ENCODE data around the gene SSR1. TPM values are rescaled to one million over a fixed set of nuclear protein-coding genes. Genes with fewer than 3 reads are reported as not detected.
"Not testable (repeated sequence)": the region's sequence is repeated elsewhere in the genome, so short reads cannot be mapped to it uniquely, and the experiment has no call there.

The SSR1 gene
- total RNA-seq, 6 donors from 2014 or later = 14.5 to 135 (median 57.7) TPM

- H3K4me1 ChIP-seq = no peaks in the 10 kb centered on the region
- H3K9me3 ChIP-seq = no peaks in the 10 kb centered on the region
- DNase-seq = no peak
- H3K27ac ChIP-seq = no peak overlapping the region
- no peaks in the 10 kb centered on the region for H3K27me3 ChIP-seq
- ATAC-seq (ENCODE audit: low FRiP score in 2 of 2) = no peak
- TF ChIP-seq POLR2AphosphoS5 (IDR thresholded peaks at IDR 0.05) (no peak), EP300 (IDR thresholded peaks at IDR 0.05) (no peak), CTCF (IDR thresholded peaks at IDR 0.05) (no peak), POLR2A (IDR thresholded peaks at IDR 0.05) (no peak)
- no peak overlapping the region for H3K4me3 ChIP-seq
- WGBS, 2 donors = 68 to 79% methylated on average over 3 of the region's 3 CpGs
- no peaks in the 10 kb centered on the region for H3K36me3 ChIP-seq
Observed at GRCh38 chr6:7325750-7326149, 12.8 kb upstream of the SSR1 start.

GRCh38 chr6:7324520-7324919, 11.5 kb upstream of the SSR1 start:
- Histone ChIP-seq H3K9me3 (no peaks in the 10 kb centered on the region), H3K4me3 (no peak overlapping the region), H3K36me3 (no peaks in the 10 kb centered on the region), H3K27ac (no peak overlapping the region), H3K4me1 (no peaks in the 10 kb centered on the region), H3K27me3 (no peaks in the 10 kb centered on the region)
- WGBS, 2 donors = 45 to 63% methylated on average over 7 of the region's 7 CpGs
- ATAC-seq (ENCODE audit: low FRiP score in 2 of 2) (peak; percentile 62 to 88), DNase-seq (peak in 1 of 2 donors; percentile 64)
- TF ChIP-seq EP300 (IDR thresholded peaks at IDR 0.05) = no peak
- TF ChIP-seq CTCF (IDR thresholded peaks at IDR 0.05) = no peak
- TF ChIP-seq POLR2A (IDR thresholded peaks at IDR 0.05) = no peak
- TF ChIP-seq POLR2AphosphoS5 (IDR thresholded peaks at IDR 0.05) = no peak

- Histone ChIP-seq H3K27me3 (no peaks in the 10 kb centered on the region), H3K4me1 (no peaks in the 10 kb centered on the region), H3K27ac (no peak overlapping the region), H3K4me3 (no peak overlapping the region), H3K36me3 (no peaks in the 10 kb centered on the region), H3K9me3 (no peaks in the 10 kb centered on the region)
- ATAC-seq (ENCODE audit: low FRiP score in 2 of 2) (no peak), DNase-seq (no peak)
- no peak for TF ChIP-seq POLR2AphosphoS5 (IDR thresholded peaks at IDR 0.05)
- TF ChIP-seq EP300 (IDR thresholded peaks at IDR 0.05) = no peak
- no peak for TF ChIP-seq POLR2A (IDR thresholded peaks at IDR 0.05)
- TF ChIP-seq CTCF (IDR thresholded peaks at IDR 0.05) = no peak
Observed at GRCh38 chr6:7323074-7323473, 10.1 kb upstream of the SSR1 start.

GRCh38 chr6:7321866-7322265, 8.9 kb upstream of the SSR1 start:
- H3K4me1 ChIP-seq; H3K36me3 ChIP-seq; DNase-seq; H3K9me3 ChIP-seq; H3K4me3 ChIP-seq; H3K27me3 ChIP-seq; H3K27ac ChIP-seq; ATAC-seq (ENCODE audit: low FRiP score in 2 of 2): not testable (repeated sequence)
- 72 to 83% methylated on average over 6 of the region's 6 CpGs for WGBS, 2 donors

GRCh38 chr6:7319406-7319805, 6.4 kb upstream of the SSR1 start:
- not testable (repeated sequence) for H3K4me3 ChIP-seq; H3K36me3 ChIP-seq; DNase-seq; H3K4me1 ChIP-seq; H3K9me3 ChIP-seq; ATAC-seq (ENCODE audit: low FRiP score in 2 of 2); H3K27ac ChIP-seq; H3K27me3 ChIP-seq
- 83 to 97% methylated on average over 2 of the region's 2 CpGs for WGBS, 2 donors

GRCh38 chr6:7317538-7317937, 4.5 kb upstream of the SSR1 start:
- no peaks in the 10 kb centered on the region for H3K36me3 ChIP-seq
- H3K4me3 ChIP-seq = no peak overlapping the region
- no peaks in the 10 kb centered on the region for H3K27me3 ChIP-seq
- no peak for ATAC-seq (ENCODE audit: low FRiP score in 2 of 2)
- no peaks in the 10 kb centered on the region for H3K9me3 ChIP-seq
- 83 to 89% methylated on average over 9 of the region's 9 CpGs for WGBS, 2 donors
- no peak overlapping the region for H3K27ac ChIP-seq
- DNase-seq = no peak
- H3K4me1 ChIP-seq = peaks cover 0 to 6% (median 5%) of the 10 kb centered on the region in 4 donors
- TF ChIP-seq EP300 (IDR thresholded peaks at IDR 0.05) = no peak
- no peak for TF ChIP-seq POLR2A (IDR thresholded peaks at IDR 0.05)
- no peak for TF ChIP-seq POLR2AphosphoS5 (IDR thresholded peaks at IDR 0.05)
- no peak for TF ChIP-seq CTCF (IDR thresholded peaks at IDR 0.05)
